Erythroblast (primary cell): ENCODE measurements around the gene BICC1.

Source experiments
- GATA1 ChIP-seq: IDR thresholded peaks from 2 replicates; pipeline ENCODE4 v1.6.1; 2011; ENCODE audit warnings: low read depth, mild to moderate bottlenecking, control low read depth, low read length, moderate library complexity
- POLR2A ChIP-seq: IDR thresholded peaks from 2 replicates; pipeline ENCODE4 v1.6.1; 2011; ENCODE audit warnings: mild to moderate bottlenecking, low read length

- TF ChIP-seq POLR2A (no peak), GATA1 (no peak)
Observed at GRCh38 chr10:58508316-58508715, 4.4 kb upstream of the BICC1 start.
